DMS79 (cell line): ENCODE measurements around the gene ZHX3.

ENCODE experiments used
- DNase-seq: peaks from one replicate; lab custom pipeline; 2025; lab: John Stamatoyannopoulos, UW

ZHX3 gene

GRCh38 chr20:41355192-41355591, 37.7 kb upstream of the ZHX3 start:
- DNase-seq = no peak

GRCh38 chr20:41353530-41353929, 36.0 kb upstream of the ZHX3 start:
- no peak for DNase-seq

DNA sequence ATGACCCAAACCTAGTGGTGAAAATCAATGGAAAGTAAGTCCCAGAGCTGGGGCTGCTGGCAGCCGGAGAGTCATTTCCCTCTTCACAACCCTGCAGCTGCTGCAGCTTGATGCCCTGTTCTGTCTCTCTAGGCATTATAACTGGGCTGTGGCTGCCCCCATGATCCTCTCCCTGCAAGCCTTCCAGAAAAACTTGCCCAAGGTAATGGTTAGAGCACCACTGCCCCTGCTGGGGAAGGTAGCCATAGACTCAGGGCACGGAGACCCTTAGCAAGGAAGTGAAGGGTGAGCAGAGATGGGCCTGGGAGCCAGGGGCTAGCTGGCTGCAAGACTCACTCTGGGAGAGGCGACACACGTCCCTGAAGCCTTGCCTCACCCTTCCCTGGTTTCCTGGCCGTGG, 35.1 kb upstream of the ZHX3 start:
- no peak for DNase-seq

GRCh38 chr20:41352106-41352505, 34.6 kb upstream of the ZHX3 start:
- DNase-seq = no peak

DNA sequence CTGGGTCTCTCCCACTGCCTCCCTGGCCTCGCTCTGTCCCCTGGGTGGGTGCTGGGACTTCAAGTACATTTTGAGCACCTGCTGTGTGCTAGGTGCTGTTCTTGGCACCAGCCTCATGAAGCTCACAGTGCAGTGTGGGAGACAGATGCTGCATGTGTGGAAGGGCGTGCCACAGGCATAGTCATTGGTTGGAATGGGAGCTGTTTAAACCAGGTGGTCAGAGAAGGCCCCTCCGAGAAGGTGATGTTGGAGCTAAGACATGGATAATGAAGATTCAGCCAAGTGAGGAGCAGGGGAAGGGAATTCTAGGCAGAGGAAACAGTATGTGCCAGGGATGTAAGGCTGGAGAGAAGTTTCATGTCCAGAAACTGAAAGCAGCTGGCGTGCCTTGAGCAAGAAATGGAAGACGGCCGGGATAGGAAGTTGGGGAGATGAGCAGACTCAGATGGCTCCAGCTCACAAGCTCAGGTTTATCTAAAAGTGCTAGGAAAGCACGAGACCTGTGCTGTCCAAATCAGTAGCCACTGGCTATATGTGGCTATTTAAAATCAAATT, 33.0 kb upstream of the ZHX3 start:
- DNase-seq = no peak

GRCh38 chr20:41349943-41350342, 32.4 kb upstream of the ZHX3 start:
- no peak for DNase-seq

GRCh38 chr20:41349266-41349665, 31.7 kb upstream of the ZHX3 start:
- DNase-seq = no peak

- no peak for DNase-seq
These were observed 31.1 kb upstream of the ZHX3 start for GRCh38 chr20:41348430-41349172.

GRCh38 chr20:41347523-41348429, 30.2 kb upstream of the ZHX3 start:
- no peak for DNase-seq

- DNase-seq = no peak
These were observed 28.2 kb upstream of the ZHX3 start for GRCh38 chr20:41345729-41346067.

DNA sequence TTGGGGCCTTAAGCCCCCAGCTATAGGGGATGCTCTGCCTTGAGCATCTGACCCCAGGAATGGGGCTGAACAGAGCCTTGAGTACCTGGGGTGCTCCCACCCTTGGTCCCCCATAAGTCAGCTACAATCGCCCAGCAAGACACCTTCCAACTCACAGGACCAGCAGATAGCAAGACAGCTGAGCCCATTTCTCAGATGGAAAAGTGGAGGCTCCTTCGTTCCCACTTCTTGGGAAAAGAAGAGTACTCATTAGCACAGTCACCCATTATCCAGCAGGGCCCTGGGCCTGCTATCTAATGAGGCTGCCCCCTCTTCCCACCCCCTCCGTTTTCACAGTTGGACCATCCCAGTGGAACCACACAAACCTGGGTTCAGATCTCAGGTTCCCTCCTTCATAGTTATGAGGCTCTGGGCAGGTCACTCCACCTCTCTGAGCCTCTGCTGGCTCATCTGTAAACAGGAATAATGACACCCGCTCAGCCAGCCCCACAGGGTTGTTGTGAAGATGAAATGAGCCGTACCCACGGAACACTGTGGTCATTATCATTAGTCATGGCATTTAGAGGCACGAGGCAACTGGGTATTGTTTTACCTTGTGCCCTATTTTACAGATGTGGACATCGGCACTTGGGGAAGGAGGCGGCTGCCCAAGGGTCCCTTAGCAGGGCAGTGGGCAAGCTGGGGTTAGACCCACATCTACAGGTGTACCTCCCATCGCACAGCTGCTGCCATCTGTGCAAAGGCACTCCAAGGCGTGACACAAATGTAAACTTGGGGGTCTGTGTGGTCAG, 27.6 kb upstream of the ZHX3 start:
- no peak for DNase-seq

DNA sequence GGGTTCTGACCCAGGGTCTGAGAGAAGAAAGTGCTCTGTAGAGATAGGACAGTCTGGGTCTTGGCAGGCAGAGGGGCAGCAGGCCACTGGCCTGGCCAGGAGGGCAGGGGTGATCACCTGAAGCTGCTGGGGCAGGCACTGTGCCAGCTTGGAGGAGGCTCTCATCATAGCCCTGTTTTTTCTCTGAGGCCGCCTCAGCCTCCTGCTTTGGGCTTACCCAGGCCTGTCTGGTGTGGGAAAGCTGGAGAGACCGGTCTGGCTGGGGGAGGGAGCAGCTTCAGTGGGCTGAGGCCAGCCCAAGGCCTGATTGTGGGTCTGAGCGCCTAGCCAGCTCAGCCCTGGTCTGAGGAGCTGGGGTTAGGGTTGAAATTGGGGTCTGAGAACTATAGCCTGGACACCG, 26.9 kb upstream of the ZHX3 start:
- no peak for DNase-seq

DNA sequence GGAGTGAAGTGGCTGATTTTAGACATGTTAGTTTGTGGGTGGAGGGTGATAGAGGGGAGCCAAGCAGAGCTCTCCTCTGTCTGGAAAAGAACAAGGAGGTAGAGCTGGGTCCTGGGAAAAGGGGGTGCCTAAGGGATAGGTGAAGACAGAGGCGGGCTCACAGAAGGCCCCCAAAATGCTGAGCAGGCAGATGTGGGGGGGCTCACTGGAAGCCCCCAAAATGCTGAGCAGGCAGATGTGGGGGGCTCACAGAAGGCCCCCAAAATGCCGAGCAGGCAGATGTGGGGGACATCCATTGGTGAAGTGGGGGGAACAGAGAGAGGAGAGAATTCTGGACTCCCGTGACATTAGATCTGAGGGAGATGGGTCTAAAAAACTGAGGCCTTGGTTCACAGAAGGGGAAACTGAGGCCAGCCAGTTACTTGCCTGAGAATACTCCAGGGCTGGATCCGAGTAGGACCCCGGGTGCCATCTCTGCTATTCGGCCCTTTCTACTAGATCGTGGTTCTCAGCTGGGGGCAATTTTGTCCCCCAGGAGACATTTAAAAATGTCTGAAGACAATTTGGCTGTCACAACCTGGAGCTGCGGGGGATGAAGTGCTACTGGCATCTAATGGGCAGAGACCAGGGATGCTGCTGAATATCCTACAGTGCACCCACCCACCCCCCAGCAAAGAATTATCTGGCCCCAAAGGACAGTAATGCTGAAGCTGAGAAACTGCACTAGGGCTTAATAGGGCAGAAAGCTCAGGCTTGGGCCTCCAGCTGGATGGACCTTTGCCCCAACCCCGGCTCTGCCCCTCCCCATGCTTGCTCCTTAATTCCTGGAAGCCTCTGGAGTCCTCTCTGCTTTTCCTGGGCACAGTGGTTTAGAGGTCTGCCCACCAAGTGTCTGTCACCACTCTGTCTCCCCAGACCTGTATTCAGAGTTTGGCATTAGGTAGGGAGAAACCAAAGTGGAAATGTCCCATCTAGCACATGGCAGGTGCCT, 25.2 kb upstream of the ZHX3 start:
- no peak for DNase-seq

DNA sequence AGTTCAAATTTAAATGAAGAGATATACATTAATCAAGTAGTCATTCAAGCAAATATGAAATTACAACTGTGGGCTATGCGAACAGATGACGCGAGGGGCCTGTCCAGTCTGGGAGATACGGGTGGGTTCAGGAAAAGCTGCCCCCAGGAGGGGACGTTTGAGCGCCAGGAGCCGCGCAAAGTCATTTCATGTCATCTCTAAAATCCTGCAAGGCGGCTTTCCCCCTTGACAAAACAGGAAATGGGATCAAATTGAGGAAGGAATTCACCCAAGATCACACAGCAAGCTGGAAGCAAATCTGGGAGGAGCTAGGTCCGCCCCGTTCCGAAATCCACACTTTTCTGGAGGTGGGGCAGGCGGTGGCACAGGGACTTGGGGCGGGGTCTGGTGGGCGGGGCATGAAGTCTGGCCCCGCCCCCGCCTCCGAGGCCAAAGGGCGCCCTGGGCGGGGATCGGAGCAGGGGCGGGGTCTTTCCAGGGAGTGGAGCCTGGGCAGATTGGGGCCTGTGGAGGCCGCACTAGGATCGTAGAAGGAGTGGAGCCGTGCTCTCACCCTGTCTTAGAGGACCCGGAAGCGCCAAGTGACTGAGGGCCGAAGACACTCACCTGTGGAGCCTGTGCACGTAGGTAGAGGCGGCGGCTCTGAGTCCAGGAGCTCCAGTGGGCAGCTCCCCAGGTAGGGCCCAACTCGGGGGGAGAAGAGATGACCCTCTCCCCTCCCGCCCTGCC, 23.0 kb upstream of the ZHX3 start, which contains the start of gene LPIN3:
Gene LPIN3 (plus strand): TSS at position 495 of the 729 bp plus-strand sequence. CDS start 4,983 bp downstream, outside the sequence.
- DNase-seq = peak; percentile 68

- peak; percentile 47 for DNase-seq
These were observed 22.4 kb upstream of the ZHX3 start for GRCh38 chr20:41339957-41340326.

DNA sequence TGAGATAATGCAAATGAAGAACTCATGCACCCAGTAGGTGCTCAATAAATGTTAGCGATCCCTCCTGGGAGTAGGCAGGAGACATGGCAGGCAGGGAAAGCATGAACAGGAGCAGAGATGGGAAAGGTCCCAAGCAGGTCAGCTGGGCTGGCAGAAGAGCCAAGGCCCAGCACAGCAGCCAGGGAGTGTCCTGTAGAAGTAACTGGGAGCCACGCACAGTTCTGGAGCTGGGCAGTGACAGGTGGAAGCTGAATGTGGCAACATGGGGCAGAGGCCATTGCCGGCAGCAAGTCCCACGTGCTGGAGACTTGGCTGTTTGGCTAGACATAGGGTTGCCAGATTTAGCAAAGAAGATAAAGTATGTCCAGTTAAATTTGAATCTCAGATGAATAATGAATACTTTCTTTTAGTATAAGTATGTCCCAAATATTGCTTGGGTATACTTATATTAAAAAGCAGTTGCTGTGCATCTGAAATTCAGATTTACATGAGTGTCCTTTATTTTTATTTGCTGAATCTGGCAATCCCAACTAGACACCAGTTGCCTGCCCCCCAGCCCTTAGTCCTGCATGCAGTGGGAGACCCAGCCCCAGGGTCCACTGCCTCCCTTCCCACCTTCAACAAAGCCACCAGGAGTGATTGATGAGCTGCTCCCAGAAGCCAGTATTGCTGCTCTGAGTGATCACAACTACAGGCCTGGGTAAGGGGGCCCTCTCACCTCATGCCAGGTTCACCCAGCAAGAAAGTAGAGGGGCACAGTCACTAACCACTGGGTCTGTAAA, 19.4 kb upstream of the ZHX3 start:
- no peak for DNase-seq

- DNase-seq = no peak
These were observed 18.1 kb upstream of the ZHX3 start for GRCh38 chr20:41335591-41335990.

GRCh38 chr20:41334443-41335421, 17.2 kb upstream of the ZHX3 start:
- no peak for DNase-seq
